Caki2 (cell line): Measurements from ENCODE around the gene SLC8A2. TPM values are rescaled to one million over a fixed set of nuclear protein-coding genes. Genes with fewer than 3 reads are reported as not detected.

Source experiments
- DNase-seq: peaks from one replicate; pipeline ENCODE4 v3.0.0-alpha.2; 2015; ENCODE audit warnings: low read depth
- in situ Hi-C: cut with HindIII; loops from 2 replicates; pipeline ENCODE4 v1.10.0; 2016; ENCODE audit warnings: low sequenced_read_pairs, low pct_unique_long_range_greater_than_20kb, mixed read lengths
- total RNA-seq: library from RNA; depleted of rRNA; stranded (reverse); fragments of >200 nt; shearing (Covaris generic); gene quantifications from 2 replicates; pipeline ENCODE4 v1.2.3, GENCODE V29; 2014; ENCODE audit warnings: low replicate concordance

The SLC8A2 gene
- total RNA-seq, 1 experiment from 2014 or later, result not detected

DNA sequence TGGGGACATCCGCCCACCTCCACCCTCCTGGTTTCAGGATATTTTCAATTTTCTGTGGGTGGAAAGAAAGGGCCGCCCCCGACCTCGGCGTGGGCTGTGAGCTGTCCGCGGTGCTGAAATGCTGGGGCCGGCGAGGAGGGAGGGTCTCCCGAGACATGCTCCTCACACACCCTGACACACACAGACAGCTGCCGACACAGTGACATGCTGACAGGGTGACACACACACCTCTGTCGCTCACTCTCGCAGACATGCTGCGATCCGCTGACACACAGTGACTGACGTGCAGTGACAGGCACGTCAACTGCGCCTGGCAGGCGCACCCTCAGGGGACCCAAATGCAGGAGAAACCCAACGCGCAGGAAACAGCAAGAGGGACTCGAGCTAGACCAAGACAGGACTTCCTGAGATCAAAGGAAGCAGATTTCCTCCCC is 27.3 kb downstream of the SLC8A2 start:
- DNase-seq, result no peak
- in situ Hi-C loops, result no loop called here

DNA sequence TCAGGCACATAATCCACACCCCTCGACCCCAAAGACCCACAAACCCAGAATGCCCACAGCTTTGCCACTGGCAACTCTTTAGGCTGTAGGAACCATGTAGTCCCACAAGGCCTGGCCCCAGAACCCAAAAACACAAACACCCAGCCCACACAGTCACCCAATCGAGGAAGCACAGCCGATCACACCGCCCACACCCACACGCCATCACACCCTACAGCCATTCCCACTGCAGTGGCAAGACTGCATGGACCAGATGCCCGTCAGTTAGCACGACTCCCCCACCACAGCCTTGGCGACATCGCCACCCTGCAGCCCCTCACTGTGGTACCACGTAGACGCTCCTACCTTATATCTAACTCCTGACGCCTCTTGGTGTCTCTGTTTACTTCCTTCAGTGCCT is 28.4 kb downstream of the SLC8A2 start:
- no peak for DNase-seq
- in situ Hi-C loops, result no loop called here

DNA sequence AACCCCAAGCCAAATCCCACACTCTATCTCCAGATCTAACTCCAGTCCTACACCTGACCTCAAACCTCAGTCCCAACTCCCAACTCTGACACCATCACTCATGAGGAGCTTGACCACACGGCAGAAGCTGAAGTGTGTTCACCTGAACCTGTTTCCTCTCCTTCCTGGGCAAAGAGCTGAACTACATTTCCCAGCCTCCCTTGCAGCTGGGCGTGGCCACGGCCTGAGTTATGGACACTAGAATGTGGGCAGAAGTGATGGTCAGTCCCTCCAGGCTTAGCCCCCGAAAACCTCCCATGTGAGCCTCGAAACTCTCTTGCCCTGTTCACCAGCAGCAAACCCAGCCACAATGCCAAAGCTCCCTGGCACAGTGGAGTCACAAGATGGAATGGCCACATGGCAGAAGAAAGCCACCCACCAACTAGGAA is 32.9 kb downstream of the SLC8A2 start:
- in situ Hi-C loops, result no loop called here
- DNase-seq, result no peak

DNA sequence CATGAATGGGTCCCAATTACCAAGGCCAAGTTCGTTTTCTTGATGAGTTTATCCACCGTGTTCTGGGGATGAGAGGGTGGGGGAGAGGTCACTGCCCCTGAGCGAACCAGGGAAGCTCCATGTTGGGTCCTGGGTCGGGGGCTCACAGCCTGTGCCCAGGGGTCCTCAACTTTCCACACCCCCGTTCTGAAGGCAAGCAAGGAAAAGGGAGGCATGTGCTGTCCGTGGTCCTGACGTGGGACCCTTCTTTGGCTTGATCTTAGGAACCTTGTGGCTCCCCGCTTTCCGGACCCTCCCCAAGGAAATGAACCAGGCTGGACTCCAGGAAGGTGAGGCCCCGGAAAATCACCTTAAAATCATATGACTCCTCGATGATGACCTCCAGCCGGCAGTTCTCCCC is 34.2 kb downstream of the SLC8A2 start:
- in situ Hi-C loops, result no loop called here
- peak; percentile 35 for DNase-seq

DNA sequence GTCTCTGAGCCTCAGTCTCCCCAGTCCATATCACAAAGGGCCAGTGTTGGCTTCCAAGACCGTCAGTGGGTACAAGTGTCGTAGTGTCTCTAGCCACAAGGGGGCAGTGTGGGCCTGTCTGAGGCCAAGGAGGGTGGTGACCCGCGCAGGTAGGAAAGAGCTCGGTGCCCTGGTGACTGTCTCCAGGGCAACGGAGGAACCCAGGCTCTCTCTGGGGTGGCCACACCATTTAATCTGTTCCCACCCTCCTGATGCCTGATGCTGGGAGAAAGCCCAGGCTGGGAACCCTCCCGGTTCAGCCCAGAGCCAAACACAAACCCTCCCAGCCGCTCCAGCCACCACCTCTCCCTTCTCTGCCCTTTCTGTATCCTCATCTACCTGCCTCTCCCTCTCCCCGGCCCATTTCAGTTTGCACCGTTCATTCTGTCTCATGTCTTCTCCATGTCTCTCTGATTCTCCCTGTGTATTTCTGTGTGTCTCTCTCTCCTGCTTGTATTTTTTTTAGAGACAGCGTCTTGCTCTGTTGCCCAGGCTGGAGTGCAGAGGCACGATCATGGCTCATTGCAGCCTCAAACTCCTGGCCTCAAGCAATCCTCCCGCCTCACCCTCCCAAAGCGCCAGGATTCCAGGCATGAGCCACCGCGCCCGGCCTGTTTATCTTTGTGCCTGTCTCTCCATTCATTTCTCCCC is 34.8 kb downstream of the SLC8A2 start:
- peak; percentile 52 for DNase-seq
- in situ Hi-C loops, result no loop called here

DNA sequence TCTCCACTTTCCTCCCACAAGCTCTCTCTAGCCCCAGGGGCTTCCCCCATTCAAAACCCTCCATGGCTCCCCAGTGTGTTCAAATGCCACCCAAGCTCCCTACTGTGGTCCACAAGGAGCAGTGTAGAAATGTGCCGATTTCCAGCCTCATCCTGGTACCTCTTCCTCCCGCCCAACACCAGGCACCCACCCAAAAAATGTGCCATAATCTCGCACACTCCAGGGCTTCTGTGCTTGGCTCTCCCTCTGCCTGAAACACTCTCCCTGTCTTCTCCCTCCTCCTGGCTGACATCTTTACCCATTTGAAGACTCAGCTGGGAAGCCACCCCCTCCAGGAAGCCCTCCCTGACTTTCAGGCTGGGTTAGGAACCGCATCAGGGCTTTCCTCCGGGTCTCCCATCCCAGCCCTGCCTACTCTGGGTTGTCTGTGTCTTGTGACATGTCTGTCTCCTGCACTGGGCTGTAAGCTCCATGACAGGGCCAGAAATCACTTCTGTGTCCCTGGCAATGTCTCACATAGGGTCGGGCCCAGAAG is 35.7 kb downstream of the SLC8A2 start:
- no peak for DNase-seq
- in situ Hi-C loops, result no loop called here

DNA sequence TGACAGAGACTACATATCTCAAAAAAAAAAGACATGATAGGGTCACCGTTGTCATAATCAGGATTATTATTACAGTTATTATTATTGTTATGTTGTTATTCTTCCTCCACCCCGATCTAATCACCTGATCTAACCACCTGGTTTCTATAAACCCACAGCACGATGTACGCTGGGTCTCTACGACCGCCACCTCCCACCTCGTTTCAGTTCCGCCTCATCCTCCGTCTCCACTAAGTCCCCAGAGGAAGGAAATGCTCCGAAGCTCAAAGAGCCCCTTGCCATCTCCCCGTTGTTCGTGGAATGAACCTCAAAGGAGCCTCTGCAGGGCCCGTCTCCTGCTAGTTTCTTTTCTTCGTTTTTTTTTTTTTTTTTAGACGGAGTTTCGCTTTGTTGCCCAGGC is 36.5 kb downstream of the SLC8A2 start:
- in situ Hi-C loops, result no loop called here
- DNase-seq, result no peak

DNA sequence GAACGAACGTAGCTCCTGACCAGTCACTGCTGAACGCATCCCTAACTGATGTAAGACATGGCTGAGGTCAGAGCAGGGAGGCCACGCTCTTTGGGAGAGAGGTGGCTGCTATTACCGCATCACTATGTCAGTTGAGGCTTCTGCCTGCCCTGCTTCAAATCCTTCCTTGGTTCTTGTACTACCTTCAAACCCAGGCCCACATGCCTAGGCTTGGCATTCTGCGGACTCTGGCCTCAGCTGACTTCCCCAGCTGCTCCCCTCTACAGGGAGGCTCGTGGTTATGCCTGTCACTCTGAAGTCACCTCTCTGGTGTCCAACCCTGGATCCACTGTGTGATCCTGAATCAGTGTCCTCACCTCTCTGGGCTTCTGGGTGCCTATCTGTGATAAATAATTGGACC is 37.6 kb downstream of the SLC8A2 start:
- in situ Hi-C loops, result no loop called here
- no peak for DNase-seq

DNA sequence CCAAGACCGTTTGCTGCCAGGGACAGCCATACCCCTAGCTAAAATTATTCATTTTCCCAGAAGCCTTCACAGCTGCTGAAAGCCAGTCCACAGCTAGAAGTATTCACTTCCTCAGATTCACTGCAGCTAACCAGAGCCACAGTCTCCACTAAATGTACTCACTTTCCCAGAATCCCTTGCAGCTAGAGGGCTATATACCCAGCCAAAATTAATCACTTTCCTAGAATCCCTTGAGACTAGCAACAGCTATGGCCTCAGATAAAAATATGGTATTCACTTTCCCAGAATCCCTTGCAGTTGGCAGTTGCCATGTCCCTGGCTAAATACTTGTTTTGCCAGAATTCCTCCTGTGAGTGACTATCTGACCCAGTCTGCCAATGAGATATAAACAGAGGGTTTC is 38.6 kb downstream of the SLC8A2 start:
- in situ Hi-C loops, result no loop called here
- DNase-seq, result no peak

DNA sequence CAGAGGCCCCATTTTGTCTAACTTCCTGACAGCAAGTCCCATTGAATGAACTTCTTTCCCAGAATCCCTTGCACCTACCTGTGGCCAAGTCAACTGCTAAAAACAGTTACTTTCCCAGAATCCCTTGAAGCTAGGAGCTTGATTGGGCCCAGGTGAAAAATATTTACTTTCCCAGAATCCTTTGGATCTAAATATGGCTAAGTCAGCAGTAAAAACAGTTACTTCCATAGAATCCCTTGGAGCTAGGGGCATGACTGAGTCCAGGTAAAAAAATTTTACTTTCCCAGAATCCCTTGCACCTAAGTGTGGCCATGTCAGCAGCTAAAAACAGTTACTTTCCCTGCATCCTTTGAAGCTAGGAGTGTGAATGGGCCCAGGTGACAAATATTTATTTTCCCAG is 39.2 kb downstream of the SLC8A2 start:
- no peak for DNase-seq
- in situ Hi-C loops, result no loop called here

DNA sequence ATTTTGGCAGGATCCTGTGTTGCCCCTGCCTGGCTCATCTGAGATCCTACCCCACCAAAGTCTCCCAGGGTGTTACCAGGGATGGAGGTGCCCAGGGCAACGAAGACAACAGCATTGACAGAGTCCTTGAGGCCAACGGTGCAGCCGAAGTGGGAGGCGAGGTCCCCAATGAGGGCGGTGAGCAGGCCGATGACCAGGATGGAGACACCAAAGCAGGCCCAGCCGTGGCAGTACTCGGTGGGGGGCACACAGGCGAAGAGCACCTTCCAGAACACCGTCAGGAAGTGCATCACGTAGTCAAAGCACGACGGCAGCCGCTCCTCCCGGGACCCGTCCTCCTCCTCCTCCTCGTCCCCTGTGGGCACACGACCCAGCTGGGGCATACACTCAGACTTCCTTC is 39.6 kb downstream of the SLC8A2 start:
- no peak for DNase-seq
- in situ Hi-C loops, result no loop called here

DNA sequence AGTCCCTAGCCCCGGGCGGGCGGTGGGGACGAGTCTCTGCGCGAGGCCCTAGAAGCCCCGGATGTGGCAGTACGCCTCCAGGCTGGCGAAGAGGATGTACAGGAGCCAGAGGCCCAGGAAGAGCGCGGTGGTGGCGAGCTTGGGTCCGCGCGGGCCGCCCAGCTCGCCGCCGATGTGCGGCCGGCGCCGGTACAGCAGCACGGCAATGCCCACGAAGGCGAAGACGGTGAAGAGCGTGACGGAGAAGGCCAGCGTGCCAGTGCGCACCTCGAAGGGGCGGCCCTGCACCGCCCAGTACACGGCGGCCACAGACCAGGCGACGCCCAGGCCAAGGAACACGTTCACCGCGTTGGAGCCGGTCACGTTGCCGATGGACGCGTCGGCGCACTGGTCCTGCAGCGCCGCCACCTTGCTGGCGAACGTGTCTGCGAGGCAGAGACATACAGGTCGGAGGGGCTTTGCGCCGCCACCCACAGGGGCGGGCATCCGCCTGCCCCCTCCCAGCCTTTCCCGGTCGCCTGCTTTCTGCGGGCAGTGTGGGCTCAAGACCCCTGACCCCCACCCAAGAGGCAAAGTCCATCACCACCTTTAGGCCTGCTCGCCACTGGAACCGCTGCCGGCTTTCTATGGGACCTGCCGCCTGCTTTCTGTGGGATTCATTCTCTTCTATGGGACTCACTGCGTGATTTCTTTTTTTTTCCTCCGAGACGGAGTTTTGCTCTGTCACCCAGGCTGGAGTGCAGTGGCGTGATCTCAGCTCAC is 41.5 kb downstream of the SLC8A2 start:
- in situ Hi-C loops, result no loop called here
- no peak for DNase-seq

DNA sequence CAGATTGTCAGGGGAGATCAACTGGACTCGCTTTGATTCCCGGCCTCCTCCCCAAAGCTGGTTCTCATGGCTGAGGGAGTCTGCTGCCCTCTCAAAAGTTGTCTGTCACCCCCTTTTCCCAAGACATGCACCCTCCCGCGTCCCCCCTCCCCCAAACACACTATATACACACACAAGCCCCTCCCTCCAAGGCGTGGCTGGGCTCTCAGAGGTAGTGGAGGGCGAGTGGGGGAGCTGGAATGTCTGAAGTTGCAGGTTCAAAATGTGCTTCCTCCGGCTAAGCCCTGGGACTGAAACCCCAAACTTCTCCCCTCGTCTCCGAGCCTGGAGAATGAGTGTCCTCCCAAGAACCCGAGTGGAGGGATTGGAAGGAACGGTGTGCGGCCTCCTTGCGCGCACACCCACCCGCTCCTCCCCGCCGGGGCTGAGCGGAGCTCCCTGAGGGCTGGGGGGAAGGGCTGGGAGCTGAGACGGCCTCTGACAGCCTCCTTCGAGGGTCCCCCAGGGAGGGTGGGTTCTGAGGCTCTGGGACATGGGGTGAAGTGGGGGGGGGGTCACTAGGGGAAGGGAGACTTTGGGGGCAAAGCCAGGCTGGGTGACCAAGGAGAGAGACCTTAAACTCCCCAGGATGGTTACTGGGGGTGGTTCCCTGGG is 42.4 kb downstream of the SLC8A2 start:
- in situ Hi-C loops, result no loop called here

DNA sequence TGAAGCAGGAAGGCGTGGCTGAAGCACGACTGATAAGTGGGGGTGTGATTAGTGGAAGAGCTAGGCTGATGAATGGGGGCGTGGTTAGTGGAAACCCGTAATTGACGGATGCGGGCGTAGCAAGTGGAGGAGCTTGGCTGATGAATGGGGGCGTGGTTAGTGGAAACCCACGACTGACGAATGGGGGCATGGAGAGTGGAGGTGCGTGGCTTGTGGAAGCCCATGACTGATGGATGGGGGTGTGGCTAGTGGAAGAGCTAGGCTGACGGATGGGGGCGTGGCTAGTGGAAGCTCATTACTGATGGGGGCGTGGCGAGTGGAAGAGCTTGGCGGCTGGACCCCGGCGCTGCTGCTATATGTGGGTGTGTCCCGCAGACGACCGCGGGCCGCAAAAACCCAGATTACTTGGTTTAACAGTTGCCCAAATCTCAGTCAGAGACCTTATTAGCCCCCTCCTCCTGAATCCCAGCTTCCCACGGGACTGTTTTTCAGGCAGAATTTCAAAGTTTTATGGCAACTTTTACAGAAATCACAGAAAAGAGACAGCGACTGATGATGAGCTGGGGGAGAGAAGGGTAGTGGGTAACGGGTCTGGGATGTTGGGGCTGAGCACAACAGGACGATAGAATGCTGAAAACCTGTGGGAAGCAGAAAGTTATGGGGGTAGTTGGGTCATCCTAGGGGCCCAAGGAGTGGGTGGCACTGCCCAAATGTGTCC is 43.4 kb downstream of the SLC8A2 start:
- in situ Hi-C loops, result no loop called here
- peak; percentile 99 for DNase-seq

More for the DNA sequence above, 42.4 kb downstream of the SLC8A2 start:
- DNase-seq, result no peak

DNA sequence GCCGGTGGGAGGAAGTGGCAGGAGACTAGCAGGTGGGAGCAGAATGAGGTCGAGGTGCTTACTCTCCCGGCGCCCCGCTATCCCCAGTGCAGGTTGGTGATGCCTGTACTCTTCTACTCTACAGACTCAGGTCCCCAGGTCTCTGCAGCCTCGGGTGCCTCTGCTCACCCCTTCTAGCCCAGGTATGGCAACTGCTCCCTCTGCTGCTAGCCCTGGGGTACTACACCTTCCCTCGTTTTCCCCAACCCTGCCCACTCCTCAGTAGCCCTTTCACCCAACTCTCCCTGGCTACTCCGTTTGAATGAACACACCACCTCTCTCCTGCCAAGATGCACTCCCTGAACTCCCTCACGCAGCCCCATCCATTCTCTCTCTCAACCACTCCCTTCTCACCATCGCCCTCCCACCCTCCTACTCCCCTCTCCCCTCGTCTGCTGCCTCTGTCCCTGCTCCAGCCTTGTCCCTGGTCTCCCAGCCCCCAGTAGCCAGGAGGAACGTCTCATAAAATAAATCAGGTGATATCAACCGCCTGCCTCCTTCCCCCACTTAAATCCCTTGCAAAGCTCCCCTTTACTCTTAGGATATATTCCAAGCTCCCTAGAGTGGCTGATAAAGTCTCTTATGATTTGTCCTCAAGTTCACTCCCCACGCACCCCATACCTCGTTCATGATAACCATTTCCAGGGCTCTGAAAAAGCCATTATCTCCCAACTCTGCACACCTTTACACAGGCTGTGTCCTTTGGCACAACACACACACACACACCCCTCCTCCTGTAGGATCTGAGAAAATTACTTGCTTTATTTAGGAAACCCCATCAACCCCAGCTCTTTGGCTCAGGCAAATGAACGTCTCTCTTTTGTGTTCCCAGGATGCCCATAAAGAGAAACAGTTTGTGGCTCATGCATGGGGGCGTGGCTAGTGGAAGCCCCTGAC is 44.2 kb downstream of the SLC8A2 start:
- DNase-seq, result peak; percentile 81
- in situ Hi-C loops, result no loop called here

DNA sequence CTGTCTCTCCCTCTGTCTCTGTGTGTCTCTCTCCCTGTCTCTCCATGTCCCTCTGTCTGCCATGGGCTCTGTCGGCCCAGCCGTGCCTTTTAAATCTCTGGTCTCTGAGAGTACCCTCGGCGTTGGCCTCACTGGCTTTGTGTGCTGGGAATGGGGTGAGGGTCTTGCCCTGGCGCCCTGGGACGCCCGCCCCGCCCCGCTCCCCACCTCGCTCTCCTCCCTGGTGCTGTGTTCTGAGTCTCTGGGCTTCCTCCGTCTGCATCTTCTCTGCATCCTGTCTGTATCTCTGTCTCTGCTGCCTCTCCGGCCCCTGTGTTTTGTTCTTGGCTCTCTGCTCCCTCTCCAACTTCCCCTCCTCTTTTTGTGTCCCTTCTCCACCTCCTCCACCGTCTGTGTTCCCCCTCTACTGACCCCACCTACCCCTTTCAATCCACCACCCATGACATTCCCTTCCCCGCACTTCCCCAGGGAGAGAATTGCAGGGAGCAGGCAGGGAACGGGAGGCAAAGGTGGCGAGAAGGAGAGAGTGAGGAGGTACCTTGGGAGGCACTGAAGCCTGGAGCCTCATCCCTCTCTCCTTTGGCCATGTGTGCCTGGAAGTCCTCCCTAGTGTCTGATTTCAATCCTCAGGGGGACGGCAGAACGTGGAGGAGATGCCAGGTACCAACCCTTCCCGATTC is 48.4 kb downstream of the SLC8A2 start:
- in situ Hi-C loops, result no loop called here

More for the DNA sequence above, 48.4 kb downstream of the SLC8A2 start:
- no peak for DNase-seq
